ENCODE data around the gene TBC1D17. TPM values are rescaled to one million over a fixed set of nuclear protein-coding genes. Genes with fewer than 3 reads are reported as not detected.
A peak's percentile ranks its signal among the peaks of the same experiment; 100 is the strongest.

Gene TBC1D17
- total and polyA plus RNA-seq, 4 experiments from 2014 or later = 6.0 to 101 (median 57.9) TPM

DNA sequence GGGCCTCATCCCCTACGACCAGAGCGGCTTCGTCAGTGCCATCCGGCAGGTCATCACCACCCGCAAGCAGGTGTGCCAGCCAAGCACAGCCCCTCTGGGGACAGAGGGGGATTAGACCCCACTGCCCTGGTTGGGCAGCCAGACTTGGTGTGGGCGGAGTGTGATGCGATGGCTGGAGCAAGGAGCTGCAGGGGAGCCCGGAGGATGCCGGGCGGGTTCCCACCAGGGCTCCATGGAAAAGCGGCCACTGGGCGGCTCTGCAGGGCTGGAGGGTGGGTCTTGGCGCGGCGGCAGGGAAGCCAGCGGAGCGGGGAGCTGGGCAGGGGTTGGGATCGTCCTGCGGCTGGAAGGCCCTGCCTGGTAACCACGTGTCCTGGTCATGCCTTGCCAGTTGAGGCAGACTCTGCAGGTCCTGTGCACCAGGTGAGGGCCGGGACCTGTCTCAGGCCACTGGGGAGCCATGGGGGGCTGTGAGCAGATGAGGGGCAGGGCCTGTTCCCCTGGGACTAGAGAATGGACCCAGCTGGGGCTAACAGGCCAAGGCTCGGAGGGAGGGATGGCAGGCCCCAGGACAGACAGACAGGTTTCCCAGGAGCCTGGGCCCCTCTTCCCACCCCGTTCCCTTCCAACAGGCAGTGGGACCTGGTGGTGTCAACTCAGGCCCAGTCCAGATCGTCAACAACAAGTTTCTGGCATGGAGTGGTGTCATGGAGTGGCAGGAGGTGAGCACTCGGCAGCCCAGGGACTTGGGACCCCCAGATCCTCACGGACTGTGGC is 20.3 kb upstream of the TBC1D17 start:
- ChIA-PET CTCF (ENCODE audit: partially characterized antibody) (no interaction called here), POLR2A (ENCODE audit: partially characterized antibody) (interaction anchor here (0.5 to 12.2 kb wide), 2 partner anchors 10 to 13 kb away, joined by 5 to 173 read pairs; partner anchors contain the start of gene PNKP)
- H3K27ac ChIP-seq (ENCODE audit: low read depth, low read length) = no peak overlapping the region
- intact Hi-C loops (cut with micrococcal nuclease) = no loop called here
- H3K4me1 Mint-ChIP-seq = peaks cover 8 to 15% (median 13%) of the 10 kb centered on the region in 4 donors
- no peak overlapping the region for H3K4me3 Mint-ChIP-seq
- peaks cover 10% of the 10 kb centered on the region for H3K36me3 ChIP-seq (ENCODE audit: insufficient read depth, low read length)
- H3K9me3 Mint-ChIP-seq = peaks cover 0 to under 1% (median 0%) of the 10 kb centered on the region in 8 donors
- H3K36me3 Mint-ChIP-seq = peaks cover 0 to 26% of the 10 kb centered on the region in 2 donors
- no peaks in the 10 kb centered on the region for H3K27me3 ChIP-seq (ENCODE audit: insufficient read depth, low read length)
- peaks cover 16% of the 10 kb centered on the region for H3K4me1 ChIP-seq (ENCODE audit: insufficient read depth, low read length)
- no peak for DNase-seq
- H3K27me3 Mint-ChIP-seq = no peaks in the 10 kb centered on the region
- H3K27ac Mint-ChIP-seq = peak overlapping the region in 1 of 7 donors; percentile 42
- no peak overlapping the region for H3K4me3 ChIP-seq (ENCODE audit: low read length in 2 of 2)
- H3K9me3 ChIP-seq (ENCODE audit: control insufficient read depth in 1 of 2, low read length in 2 of 2) = no peaks in the 10 kb centered on the region

DNA sequence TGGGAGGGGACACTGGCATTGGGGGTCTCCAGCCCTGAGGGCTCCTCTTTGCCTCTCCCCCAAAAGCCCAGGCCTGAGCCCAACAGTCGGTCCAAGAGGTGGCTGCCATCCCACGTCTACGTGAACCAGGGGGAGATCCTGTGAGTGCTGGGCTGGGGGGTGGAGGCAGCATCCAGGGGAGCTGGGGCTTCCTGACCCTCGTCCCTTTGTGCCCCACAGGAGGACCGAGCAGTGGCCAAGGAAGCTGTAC is 19.7 kb upstream of the TBC1D17 start:
- H3K4me1 ChIP-seq (ENCODE audit: insufficient read depth, low read length) = peaks cover 11% of the 10 kb centered on the region
- H3K27me3 ChIP-seq (ENCODE audit: insufficient read depth, low read length) = no peaks in the 10 kb centered on the region
- no peak overlapping the region for H3K4me3 ChIP-seq (ENCODE audit: low read length in 2 of 2)
- H3K27me3 Mint-ChIP-seq = no peaks in the 10 kb centered on the region
- intact Hi-C loops (cut with micrococcal nuclease) = no loop called here
- no peaks in the 10 kb centered on the region for H3K9me3 ChIP-seq (ENCODE audit: control insufficient read depth in 1 of 2, low read length in 2 of 2)
- peaks cover 3 to 10% (median 8%) of the 10 kb centered on the region in 4 donors for H3K4me1 Mint-ChIP-seq
- ChIA-PET POLR2A (ENCODE audit: partially characterized antibody) (interaction anchor here (0.5 to 12.2 kb wide), 2 partner anchors 9 to 14 kb away, joined by 5 to 173 read pairs; partner anchors contain the start of gene PNKP), CTCF (ENCODE audit: partially characterized antibody) (no interaction called here)
- H3K36me3 Mint-ChIP-seq = peaks cover 0 to 23% of the 10 kb centered on the region in 2 donors
- no peaks in the 10 kb centered on the region for H3K9me3 Mint-ChIP-seq
- peak in 1 of 5 donors; percentile 32 for DNase-seq
- H3K36me3 ChIP-seq (ENCODE audit: insufficient read depth, low read length) = peaks cover 10% of the 10 kb centered on the region
- H3K27ac Mint-ChIP-seq = peak overlapping the region in 1 of 7 donors; percentile 42
- no peak overlapping the region for H3K27ac ChIP-seq (ENCODE audit: low read depth, low read length)
- H3K4me3 Mint-ChIP-seq = no peak overlapping the region

DNA sequence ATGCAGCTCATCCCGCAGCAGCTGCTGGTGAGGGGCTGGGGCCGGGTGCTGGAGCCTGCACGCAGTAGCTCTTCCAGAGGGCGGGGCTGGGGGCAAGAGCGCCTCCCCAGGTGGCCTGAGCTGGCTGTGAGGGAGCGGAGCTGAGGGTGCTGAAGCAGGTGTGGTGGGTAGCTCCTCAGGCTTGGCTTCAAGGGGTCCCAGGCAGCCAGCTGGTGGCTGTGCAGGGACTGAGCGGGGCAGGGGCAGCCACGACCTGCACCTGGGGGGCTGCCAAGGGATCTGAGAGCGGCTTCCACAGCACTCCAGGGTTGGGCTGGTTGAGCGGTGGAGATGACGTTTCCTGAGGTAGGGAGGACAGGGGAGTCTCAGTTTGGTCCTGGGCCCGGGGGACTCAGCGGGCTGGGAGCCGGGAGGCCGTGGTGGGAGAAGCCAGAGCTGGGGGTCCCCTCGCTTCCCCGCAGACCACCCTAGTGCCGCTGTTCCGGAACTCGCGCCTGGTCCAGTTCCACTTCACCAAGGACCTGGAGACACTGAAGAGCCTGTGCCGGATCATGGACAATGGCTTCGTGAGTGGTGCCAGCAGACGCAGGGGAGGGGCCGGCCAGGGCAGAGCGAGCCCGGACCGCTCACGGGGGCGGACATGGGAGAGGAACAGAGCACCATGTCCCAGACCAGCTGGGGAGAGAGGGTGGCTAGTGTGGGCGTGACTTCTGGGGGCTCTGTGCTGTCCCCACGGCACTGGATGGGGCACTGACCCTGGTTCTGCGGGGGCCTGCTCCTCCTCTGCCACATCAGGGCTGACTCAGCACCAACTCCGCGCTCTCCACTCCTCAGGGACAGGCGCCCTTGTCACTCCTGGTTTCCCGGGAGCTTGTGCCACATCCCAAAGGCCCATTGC is 19.2 kb upstream of the TBC1D17 start:
- no peak overlapping the region for H3K27ac ChIP-seq (ENCODE audit: low read depth, low read length)
- CTCF ChIA-PET (ENCODE audit: partially characterized antibody) = no interaction called here
- peaks cover 13% of the 10 kb centered on the region for H3K36me3 ChIP-seq (ENCODE audit: insufficient read depth, low read length)
- peak in 1 of 5 donors; percentile 24 for DNase-seq
- Mint-ChIP-seq H3K36me3 (peaks cover 3 to 26% of the 10 kb centered on the region in 2 donors), H3K27ac (no peak overlapping the region), H3K4me1 (peaks cover 4 to 10% (median 8%) of the 10 kb centered on the region in 4 donors), H3K27me3 (no peaks in the 10 kb centered on the region), H3K4me3 (no peak overlapping the region), H3K9me3 (no peaks in the 10 kb centered on the region)
- H3K27me3 ChIP-seq (ENCODE audit: insufficient read depth, low read length) = no peaks in the 10 kb centered on the region
- H3K9me3 ChIP-seq (ENCODE audit: control insufficient read depth in 1 of 2, low read length in 2 of 2) = no peaks in the 10 kb centered on the region
- intact Hi-C loops (cut with micrococcal nuclease) = no loop called here
- H3K4me3 ChIP-seq (ENCODE audit: low read length in 2 of 2) = no peak overlapping the region
- POLR2A ChIA-PET (ENCODE audit: partially characterized antibody) = interaction anchor here (1.2 to 12.2 kb wide), 2 partner anchors 8 to 9 kb away, joined by 4 to 173 read pairs; partner anchors contain the start of genes PNKP and PTOV1
- peaks cover 6% of the 10 kb centered on the region for H3K4me1 ChIP-seq (ENCODE audit: insufficient read depth, low read length)

DNA sequence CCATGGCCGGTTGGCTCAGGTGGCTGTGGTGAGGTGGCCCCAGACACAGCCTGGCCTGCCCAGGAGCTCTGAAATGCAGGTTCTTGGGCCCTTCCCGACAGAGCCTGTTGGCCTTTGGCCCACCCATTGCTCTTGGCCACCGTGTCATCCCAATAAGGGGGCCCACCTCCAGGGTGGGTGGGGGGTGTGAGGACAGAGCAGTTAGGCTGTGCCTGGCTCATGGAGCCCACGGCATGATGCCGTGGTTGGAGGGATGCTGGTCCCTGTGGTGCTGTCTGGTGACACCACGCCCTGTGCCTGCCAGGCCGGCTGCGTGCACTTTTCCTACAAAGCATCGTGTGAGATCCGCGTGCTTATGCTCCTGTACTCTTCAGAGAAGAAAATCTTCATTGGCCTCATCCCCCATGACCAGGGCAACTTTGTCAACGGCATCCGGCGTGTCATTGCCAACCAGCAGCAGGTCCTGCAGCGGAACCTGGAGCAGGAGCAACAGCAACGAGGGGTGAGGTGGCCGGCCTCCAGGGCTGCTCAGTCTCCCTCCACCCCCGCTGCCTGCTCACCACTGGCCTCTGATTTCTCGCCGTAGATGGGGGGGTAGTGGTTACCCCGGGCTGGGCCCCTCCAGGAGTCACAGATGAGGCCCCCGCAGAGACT is 17.7 kb upstream of the TBC1D17 start:
- peak in 1 of 5 donors; percentile 35 for DNase-seq
- Mint-ChIP-seq H3K4me3 (no peak overlapping the region), H3K4me1 (peaks cover 3 to 10% (median 5%) of the 10 kb centered on the region in 4 donors), H3K9me3 (no peaks in the 10 kb centered on the region), H3K27ac (no peak overlapping the region), H3K36me3 (peaks cover 4 to 40% of the 10 kb centered on the region in 2 donors), H3K27me3 (no peaks in the 10 kb centered on the region)
- no peaks in the 10 kb centered on the region for H3K27me3 ChIP-seq (ENCODE audit: insufficient read depth, low read length)
- H3K27ac ChIP-seq (ENCODE audit: low read depth, low read length) = no peak overlapping the region
- intact Hi-C loops (cut with micrococcal nuclease) = no loop called here
- peaks cover under 1% of the 10 kb centered on the region for H3K4me1 ChIP-seq (ENCODE audit: insufficient read depth, low read length)
- CTCF ChIA-PET (ENCODE audit: partially characterized antibody) = no interaction called here
- H3K9me3 ChIP-seq (ENCODE audit: control insufficient read depth in 1 of 2, low read length in 2 of 2) = no peaks in the 10 kb centered on the region
- peaks cover 28% of the 10 kb centered on the region for H3K36me3 ChIP-seq (ENCODE audit: insufficient read depth, low read length)
- no peak overlapping the region for H3K4me3 ChIP-seq (ENCODE audit: low read length in 2 of 2)
- POLR2A ChIA-PET (ENCODE audit: partially characterized antibody) = interaction anchor here (1.2 kb wide), 1 partner anchor 9 kb away, joined by 4 read pairs; the partner anchor contains the start of gene PTOV1

GRCh38 chr19:49860336-49861102 is 17.0 kb upstream of the TBC1D17 start:
- Histone ChIP-seq H3K36me3 (ENCODE audit: insufficient read depth, low read length) (peaks cover 31% of the 10 kb centered on the region), H3K4me1 (ENCODE audit: insufficient read depth, low read length) (peaks cover 7% of the 10 kb centered on the region), H3K27ac (ENCODE audit: low read depth, low read length) (no peak overlapping the region), H3K4me3 (ENCODE audit: low read length in 2 of 2) (no peak overlapping the region), H3K27me3 (ENCODE audit: insufficient read depth, low read length) (no peaks in the 10 kb centered on the region), H3K9me3 (ENCODE audit: control insufficient read depth in 1 of 2, low read length in 2 of 2) (no peaks in the 10 kb centered on the region)
- no peak for DNase-seq
- H3K9me3 Mint-ChIP-seq = no peaks in the 10 kb centered on the region
- no peak overlapping the region for H3K4me3 Mint-ChIP-seq
- no peaks in the 10 kb centered on the region for H3K27me3 Mint-ChIP-seq
- H3K4me1 Mint-ChIP-seq = peaks cover 3 to 15% (median 6%) of the 10 kb centered on the region in 4 donors
- intact Hi-C loops (cut with micrococcal nuclease) = no loop called here
- peaks cover 4 to 40% of the 10 kb centered on the region in 2 donors for H3K36me3 Mint-ChIP-seq
- H3K27ac Mint-ChIP-seq = no peak overlapping the region
- CTCF ChIA-PET (ENCODE audit: partially characterized antibody) = no interaction called here
- POLR2A ChIA-PET (ENCODE audit: partially characterized antibody) = interaction anchor here (1.1 to 1.4 kb wide), 2 partner anchors 10 to 12 kb away, joined by 3 to 4 read pairs; partner anchors contain the start of gene PTOV1

DNA sequence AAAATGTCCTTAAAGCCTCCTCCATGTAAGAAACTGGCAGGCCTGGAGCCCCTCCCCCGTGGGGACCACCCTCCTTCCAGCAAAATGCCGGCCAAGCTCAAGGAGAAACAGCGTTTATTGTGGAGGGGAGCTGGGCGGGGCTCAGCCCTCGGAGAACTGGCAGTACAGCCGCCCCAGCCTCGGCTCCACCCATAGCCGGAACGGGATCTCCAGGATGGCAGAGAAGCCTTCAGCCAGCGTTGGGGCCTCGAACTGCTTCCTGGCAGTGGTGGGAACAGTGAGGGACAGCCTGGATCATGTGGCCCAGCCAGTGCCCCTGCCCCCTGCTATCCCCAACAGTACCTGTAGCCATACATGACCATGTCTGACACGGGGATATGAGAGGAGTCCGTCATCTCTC is 16.4 kb upstream of the TBC1D17 start:
- ChIA-PET POLR2A (ENCODE audit: partially characterized antibody) (interaction anchor here (1.1 to 1.4 kb wide), 2 partner anchors 10 to 13 kb away, joined by 3 to 4 read pairs; partner anchors contain the start of gene PTOV1), CTCF (ENCODE audit: partially characterized antibody) (no interaction called here)
- Histone ChIP-seq H3K27ac (ENCODE audit: low read depth, low read length) (no peak overlapping the region), H3K4me3 (ENCODE audit: low read length in 2 of 2) (no peak overlapping the region), H3K27me3 (ENCODE audit: insufficient read depth, low read length) (no peaks in the 10 kb centered on the region), H3K36me3 (ENCODE audit: insufficient read depth, low read length) (peaks cover 31% of the 10 kb centered on the region), H3K9me3 (ENCODE audit: control insufficient read depth in 1 of 2, low read length in 2 of 2) (no peaks in the 10 kb centered on the region), H3K4me1 (ENCODE audit: insufficient read depth, low read length) (peaks cover 13% of the 10 kb centered on the region)
- Mint-ChIP-seq H3K9me3 (no peaks in the 10 kb centered on the region), H3K36me3 (peaks cover 4 to 37% of the 10 kb centered on the region in 2 donors), H3K27me3 (no peaks in the 10 kb centered on the region), H3K4me1 (peaks cover 4 to 21% (median 8%) of the 10 kb centered on the region in 4 donors), H3K4me3 (no peak overlapping the region), H3K27ac (no peak overlapping the region)
- DNase-seq = peak in 1 of 5 donors; percentile 27
- intact Hi-C loops (cut with micrococcal nuclease) = no loop called here

All from CD4-positive, alpha-beta memory T cell (primary cell).